Panc1 (cell line): Measurements from ENCODE around the gene PLRG1. TPM values are rescaled to one million over a fixed set of nuclear protein-coding genes. Genes with fewer than 3 reads are reported as not detected.
"Not testable (repeated sequence)": the region's sequence is repeated elsewhere in the genome, so short reads cannot be mapped to it uniquely, and the experiment has no call there.

Source experiments
- ATAC-seq: fragments of 200-7000 bp; cut with Tn5 transposase; 2 replicates; pipeline ENCODE4 v1.9.1; 2020; ENCODE audit warnings: mild to moderate bottlenecking, moderate library complexity
- BruUV-seq: library from RNA; stranded (reverse); fragments of 400-500 nt; replicated peaks from 2 replicates; lab custom pipeline; 2021; lab: Mats Ljungman, UMichigan
- CTCF ChIA-PET: fragments of 300-600 bp; sonication (Branson Sonifier 250); formaldehyde crosslinking; loops from one replicate; lab custom pipeline; 2022; ENCODE audit warnings: antibody characterized with exemption; lab: Charles Lee
- POLR2A ChIA-PET: fragments of 300-600 bp; sonication (Branson Sonifier 250); formaldehyde crosslinking; loops from one replicate; lab custom pipeline; 2022; ENCODE audit warnings: antibody characterized with exemption; lab: Charles Lee
- DNase-seq: peaks from one replicate; pipeline ENCODE4 v3.0.0-alpha.2; 2010; ENCODE audit warnings: low read depth, low spot score
- H3K27ac ChIP-seq: 2 replicates; pipeline ENCODE4 v1.5.1; 2011; ENCODE audit warnings: mild to moderate bottlenecking, low read length, inconsistent platforms
- H3K27me3 ChIP-seq: fragments of 200-500 bp; sonication (Bioruptor generic); 2 replicates; pipeline ENCODE4 v1.6.0; 2014; ENCODE audit warnings: low read length, inconsistent platforms; ENCODE audit not compliant: control insufficient read depth, insufficient read depth
- H3K36me3 ChIP-seq: fragments of 200-500 bp; sonication (Bioruptor generic); 2 replicates; pipeline ENCODE4 v1.5.1; 2014; ENCODE audit warnings: inconsistent platforms, mild to moderate bottlenecking, low read length, moderate library complexity; ENCODE audit not compliant: control insufficient read depth, insufficient read depth
- H3K4me1 ChIP-seq: 2 replicates; pipeline ENCODE4 v1.5.1; 2011; ENCODE audit warnings: inconsistent platforms, mild to moderate bottlenecking, low read length, moderate library complexity; ENCODE audit not compliant: control insufficient read depth, insufficient read depth
- H3K4me3 ChIP-seq, 2 experiments: 2 replicates each; pipeline ENCODE4 v1.5.1; 2011 to 2012; ENCODE audit warnings: low read depth in 2 of 2, low read length in 2 of 2, mild to moderate bottlenecking in 2 of 2, inconsistent platforms in 1 of 2, moderate library complexity in 1 of 2
- H3K9me3 ChIP-seq: fragments of 200-500 bp; sonication (Bioruptor generic); 2 replicates; pipeline ENCODE4 v1.5.1; 2014; ENCODE audit warnings: low read depth, mild to moderate bottlenecking, inconsistent platforms, low read length, moderate library complexity; ENCODE audit not compliant: control insufficient read depth, insufficient read depth
- REST ChIP-seq, 2 experiments: IDR thresholded peaks; 2 replicates each; pipeline ENCODE4 v1.6.1; 2011 to 2012; ENCODE audit warnings: low read depth in 2 of 2, control low read depth in 1 of 2, low read length in 1 of 2, mild to moderate bottlenecking in 1 of 2, moderate library complexity in 1 of 2; ENCODE audit not compliant: insufficient read depth in 1 of 2
- SIN3A ChIP-seq: IDR thresholded peaks from 2 replicates; pipeline ENCODE4 v1.6.1; 2012; ENCODE audit warnings: low read depth, mild to moderate bottlenecking, low read length, moderate library complexity, borderline replicate concordance; ENCODE audit not compliant: insufficient read depth
- TCF7L2 ChIP-seq: IDR thresholded peaks from 2 replicates; pipeline ENCODE4 v1.6.1; 2011; ENCODE audit warnings: mild to moderate bottlenecking, low read depth, low read length, inconsistent platforms
- in situ Hi-C: cut with HindIII; loops from 2 replicates; pipeline ENCODE4 v1.10.0; 2016; ENCODE audit warnings: low sequenced_read_pairs, low pct_unique_long_range_greater_than_20kb
- intact Hi-C: fragments of 100-400 bp; cut with micrococcal nuclease; formaldehyde crosslinking; loops from one replicate; pipeline ENCODE4 v1.10.0; 2022; ENCODE audit not compliant: unreplicated experiment
- total RNA-seq: library from RNA; stranded (reverse); gene quantifications from one replicate; pipeline ENCODE4 v1.2.1, GENCODE V29; 2021; ENCODE audit not compliant: unreplicated experiment
- TF ChIP-seq, protein P1 (sequence below): fragments of 450-650 bp; IDR thresholded peaks from 2 replicates; pipeline ENCODE4 v1.5.1; 2017; ENCODE audit warnings: mild to moderate bottlenecking

PLRG1 gene
- total RNA-seq, 1 experiment from 2014 or later = 66.1 TPM

- H3K9me3 ChIP-seq, DNase-seq, H3K27ac ChIP-seq, H3K4me1 ChIP-seq, ATAC-seq, H3K27me3 ChIP-seq, H3K4me3 ChIP-seq, BruUV-seq, intact Hi-C loops, POLR2A ChIA-PET, in situ Hi-C loops, CTCF ChIA-PET, H3K36me3 ChIP-seq: not testable (repeated sequence)
Observed at GRCh38 chr4:154597281-154597680, 47.1 kb upstream of the PLRG1 start.

DNA sequence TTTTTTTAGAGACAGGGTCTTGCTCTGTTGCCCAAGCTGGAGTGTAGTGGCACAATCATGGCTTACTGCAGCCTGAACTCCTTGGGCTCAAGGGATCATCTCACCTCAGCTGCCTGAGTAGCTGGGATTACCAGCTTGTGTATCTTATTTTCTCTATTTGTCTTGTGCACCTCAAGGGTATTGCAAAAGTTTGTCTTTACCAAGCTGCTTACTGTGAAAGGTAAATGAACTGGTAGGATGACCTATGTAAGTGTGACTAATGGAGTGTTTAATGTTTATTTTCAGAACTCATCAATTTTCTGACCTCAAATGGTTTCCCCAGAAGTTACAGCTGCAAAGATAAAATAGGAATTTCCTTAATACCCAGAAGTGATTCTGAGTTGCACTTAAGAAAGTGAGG lies 45.6 kb upstream of the PLRG1 start:
- ChIA-PET CTCF (interaction anchor here (0.6 kb wide), 1 partner anchor 183 kb away, joined by 5 read pairs; no protein-coding TSS in a partner anchor), POLR2A (interaction anchor here (0.6 kb wide), 2 partner anchors 44 to 54 kb away, joined by 4 to 13 read pairs; no protein-coding TSS in a partner anchor)
- no peak for DNase-seq
- in situ Hi-C loops = no loop called here
- intact Hi-C loops = no loop called here
- no TSS peak for BruUV-seq
- Histone ChIP-seq H3K4me1 (no peaks in the 10 kb centered on the region), H3K27ac (no peak overlapping the region), H3K4me3 (no peak overlapping the region), H3K9me3 (no peaks in the 10 kb centered on the region), H3K27me3 (no peaks in the 10 kb centered on the region), H3K36me3 (no peaks in the 10 kb centered on the region)
- no peak for ATAC-seq
- TF ChIP-seq REST (IDR thresholded peaks at IDR 0.05; ENCODE audit: insufficient read depth in 1 of 2, low read depth in 2 of 2, low read length in 1 of 2) (no peak), SIN3A (no peak), TCF7L2 (no peak)
- TF ChIP-seq, protein P1, sequence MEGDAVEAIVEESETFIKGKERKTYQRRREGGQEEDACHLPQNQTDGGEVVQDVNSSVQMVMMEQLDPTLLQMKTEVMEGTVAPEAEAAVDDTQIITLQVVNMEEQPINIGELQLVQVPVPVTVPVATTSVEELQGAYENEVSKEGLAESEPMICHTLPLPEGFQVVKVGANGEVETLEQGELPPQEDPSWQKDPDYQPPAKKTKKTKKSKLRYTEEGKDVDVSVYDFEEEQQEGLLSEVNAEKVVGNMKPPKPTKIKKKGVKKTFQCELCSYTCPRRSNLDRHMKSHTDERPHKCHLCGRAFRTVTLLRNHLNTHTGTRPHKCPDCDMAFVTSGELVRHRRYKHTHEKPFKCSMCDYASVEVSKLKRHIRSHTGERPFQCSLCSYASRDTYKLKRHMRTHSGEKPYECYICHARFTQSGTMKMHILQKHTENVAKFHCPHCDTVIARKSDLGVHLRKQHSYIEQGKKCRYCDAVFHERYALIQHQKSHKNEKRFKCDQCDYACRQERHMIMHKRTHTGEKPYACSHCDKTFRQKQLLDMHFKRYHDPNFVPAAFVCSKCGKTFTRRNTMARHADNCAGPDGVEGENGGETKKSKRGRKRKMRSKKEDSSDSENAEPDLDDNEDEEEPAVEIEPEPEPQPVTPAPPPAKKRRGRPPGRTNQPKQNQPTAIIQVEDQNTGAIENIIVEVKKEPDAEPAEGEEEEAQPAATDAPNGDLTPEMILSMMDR = no peak

- H3K36me3 ChIP-seq, POLR2A ChIA-PET, DNase-seq, in situ Hi-C loops, H3K4me1 ChIP-seq, ATAC-seq, H3K27me3 ChIP-seq, H3K27ac ChIP-seq, intact Hi-C loops, H3K4me3 ChIP-seq, BruUV-seq, CTCF ChIA-PET, H3K9me3 ChIP-seq: not testable (repeated sequence)
Observed at GRCh38 chr4:154594343-154594742, 44.1 kb upstream of the PLRG1 start.
